GM18870 (cell line): Measurements from ENCODE around the gene MAD1L1.
"Not testable (repeated sequence)": the region's sequence is repeated elsewhere in the genome, so short reads cannot be mapped to it uniquely, and the experiment has no call there.

Experiments used
- ATAC-seq: cut with Tn5 transposase; IDR thresholded peaks from one replicate; pipeline ENCODE4 v1.9.1; 2021; ENCODE audit warnings: moderate library complexity; ENCODE audit not compliant: unreplicated experiment

The MAD1L1 gene

DNA sequence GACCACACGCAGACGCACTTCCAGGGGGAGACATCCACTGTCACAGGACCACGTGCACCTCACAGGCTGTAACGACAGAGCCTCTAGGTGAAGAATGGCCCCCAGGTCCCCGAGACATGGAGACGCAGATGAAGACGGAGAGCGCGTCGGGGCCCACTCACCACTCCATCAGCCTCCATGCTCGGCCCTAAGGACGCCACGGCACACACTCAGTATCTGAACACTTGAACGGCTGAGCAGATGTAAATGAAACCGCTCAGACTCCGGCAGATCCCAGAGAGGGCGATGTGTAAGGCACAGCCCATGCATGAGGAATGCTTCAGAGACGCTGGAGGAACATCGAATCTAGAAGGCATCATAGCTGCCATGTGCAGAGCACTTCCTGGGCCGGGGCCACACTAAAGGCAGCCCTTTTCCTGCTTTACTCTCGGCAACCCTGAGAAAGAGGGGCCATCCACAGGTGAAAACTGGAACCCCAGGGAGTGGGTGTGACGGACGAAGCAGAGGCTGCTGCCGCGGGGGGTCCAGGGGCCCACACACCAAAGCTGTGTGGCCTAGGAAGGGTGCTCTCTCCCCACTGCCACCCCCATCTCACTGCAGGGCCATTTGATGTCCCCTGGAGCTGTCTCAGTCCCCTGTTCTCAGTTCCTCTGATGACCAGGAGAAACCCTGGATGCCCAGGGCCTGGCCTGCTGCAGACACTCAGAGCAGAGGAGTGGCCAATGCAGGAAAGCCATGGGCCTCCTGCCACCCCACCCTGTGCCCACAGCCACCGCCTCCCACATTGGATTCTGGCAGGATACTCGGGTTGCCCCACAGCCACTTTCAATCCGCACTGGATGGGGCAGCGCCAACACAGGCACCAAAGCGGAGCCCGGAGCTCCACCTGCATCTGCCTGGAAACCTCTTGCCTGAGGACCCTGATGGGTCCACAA is 253.8 kb downstream of the MAD1L1 start:
- ATAC-seq = no peak

DNA sequence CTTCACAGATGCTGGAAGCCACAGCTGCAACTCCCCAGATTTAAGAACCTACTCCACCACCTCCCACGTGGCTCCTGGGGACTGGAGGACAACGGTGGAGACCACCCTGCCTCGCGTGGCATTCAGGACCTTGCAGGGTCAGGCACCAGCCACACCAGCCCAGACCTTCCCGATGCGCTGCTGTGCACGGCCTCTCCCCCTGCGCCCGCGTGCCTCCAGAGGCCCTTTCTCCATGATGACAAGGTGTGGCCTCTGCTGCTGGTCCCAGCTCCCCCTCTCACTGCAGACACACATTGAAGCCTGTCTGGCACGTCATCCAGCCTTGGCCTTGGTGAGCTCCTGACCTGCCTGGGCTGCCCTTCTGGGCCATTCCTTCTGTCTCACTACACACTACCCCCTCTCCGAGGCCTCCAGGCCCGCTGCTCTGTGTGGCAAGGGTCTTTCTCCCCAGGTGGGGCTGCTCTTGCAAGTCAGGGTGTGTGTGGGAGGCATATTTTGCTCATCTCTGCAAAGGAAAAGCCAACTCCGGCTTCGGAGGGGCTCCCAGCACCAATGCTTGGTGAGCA is 254.8 kb downstream of the MAD1L1 start:
- no peak for ATAC-seq

DNA sequence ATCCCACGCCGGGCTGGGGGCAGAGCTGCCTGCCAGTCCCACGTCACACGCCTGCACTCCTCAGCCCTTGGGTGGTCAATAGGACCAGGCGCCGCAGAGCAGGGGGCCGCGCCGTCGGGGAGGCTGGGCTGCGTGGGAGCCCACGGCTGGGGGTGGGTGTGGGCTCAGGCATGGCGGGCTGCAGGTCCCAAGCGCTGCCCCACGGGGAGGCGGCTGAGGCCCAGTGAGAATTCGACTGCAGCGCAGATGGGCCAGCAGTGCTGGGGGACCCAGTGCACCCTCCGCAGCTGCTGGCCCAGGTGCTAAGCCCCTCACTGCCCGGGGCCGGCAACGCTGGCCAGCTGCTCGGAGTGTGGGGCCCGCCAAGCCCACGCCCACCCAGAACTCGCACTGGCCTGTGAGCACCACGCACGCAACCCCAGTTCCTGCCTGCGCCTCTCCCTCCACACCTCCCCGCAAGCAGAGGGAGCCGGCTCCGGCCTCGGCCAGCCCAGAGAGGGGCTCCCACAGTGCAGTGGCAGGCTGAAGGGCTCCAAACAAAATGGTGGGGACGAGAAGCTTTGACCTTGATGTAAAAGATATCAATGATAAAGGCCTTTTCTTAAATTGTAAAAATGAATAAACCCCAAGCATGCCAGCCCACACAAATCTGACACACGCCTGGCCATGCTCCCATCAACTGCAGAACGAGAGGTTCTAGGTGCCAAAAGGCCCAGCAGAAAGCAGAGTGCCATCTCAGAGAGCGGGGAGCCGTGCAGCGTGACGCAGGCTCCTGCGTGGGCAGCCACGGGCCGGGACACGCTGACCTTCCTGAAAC is 255.5 kb downstream of the MAD1L1 start:
- no peak for ATAC-seq

DNA sequence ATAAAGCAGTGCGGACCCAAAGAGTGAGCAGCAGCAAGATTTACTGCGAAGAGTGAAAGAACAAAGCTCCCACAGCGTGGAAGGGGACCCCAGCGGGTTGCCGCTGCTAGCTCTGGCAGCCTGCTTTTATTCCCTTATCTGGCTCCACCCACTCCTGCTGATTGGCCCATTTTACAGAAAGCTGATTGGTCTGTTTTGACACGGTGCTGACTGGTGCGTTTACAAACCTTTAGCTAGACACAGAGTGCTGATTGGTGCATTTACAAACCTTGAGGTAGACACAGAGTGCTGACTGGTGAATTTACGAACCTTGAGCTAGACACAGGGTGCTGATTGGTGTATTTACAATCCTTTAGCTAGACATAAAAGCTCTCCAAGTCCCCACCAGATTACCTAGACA is 256.2 kb downstream of the MAD1L1 start:
- ATAC-seq = not testable (repeated sequence)

DNA sequence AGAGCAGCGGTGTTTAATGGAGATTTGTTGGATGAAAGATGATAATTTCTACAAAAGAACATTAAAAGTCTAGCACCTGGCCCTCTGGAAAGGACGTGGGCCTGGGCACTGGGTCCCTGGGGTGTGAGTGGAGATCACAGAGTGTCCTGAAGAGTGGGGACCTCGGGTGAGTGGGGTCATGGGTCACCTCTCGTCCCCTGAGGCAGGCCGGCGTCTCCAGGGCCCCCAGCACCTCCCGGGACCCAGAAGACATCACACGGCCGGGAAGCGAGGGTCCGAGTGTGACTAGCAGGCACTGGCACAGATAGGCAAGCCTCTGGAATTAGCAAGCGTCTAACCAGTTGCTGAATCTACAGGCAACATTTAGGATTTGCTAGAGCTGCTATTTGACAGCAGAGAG is 257.2 kb downstream of the MAD1L1 start:
- ATAC-seq = no peak

DNA sequence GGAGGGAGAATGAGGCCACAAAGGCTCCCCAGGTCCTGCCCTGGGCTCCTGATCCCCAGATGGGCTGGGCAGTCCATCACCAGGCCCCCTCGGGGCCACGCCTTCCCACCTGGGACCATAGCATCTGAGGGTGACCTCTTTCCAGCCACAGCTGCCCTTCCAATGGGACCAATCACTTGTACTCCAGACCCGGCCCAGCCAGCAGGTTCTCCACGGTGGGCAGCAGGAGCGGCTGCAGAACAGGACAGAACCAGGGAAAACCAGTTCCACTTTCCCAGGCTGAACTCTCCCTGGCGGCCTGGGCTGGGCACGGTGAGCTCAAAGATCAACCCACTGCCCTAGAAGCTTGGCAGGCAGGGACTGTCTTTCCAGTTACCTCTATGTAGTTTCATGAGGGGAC is 257.6 kb downstream of the MAD1L1 start:
- no peak for ATAC-seq

DNA sequence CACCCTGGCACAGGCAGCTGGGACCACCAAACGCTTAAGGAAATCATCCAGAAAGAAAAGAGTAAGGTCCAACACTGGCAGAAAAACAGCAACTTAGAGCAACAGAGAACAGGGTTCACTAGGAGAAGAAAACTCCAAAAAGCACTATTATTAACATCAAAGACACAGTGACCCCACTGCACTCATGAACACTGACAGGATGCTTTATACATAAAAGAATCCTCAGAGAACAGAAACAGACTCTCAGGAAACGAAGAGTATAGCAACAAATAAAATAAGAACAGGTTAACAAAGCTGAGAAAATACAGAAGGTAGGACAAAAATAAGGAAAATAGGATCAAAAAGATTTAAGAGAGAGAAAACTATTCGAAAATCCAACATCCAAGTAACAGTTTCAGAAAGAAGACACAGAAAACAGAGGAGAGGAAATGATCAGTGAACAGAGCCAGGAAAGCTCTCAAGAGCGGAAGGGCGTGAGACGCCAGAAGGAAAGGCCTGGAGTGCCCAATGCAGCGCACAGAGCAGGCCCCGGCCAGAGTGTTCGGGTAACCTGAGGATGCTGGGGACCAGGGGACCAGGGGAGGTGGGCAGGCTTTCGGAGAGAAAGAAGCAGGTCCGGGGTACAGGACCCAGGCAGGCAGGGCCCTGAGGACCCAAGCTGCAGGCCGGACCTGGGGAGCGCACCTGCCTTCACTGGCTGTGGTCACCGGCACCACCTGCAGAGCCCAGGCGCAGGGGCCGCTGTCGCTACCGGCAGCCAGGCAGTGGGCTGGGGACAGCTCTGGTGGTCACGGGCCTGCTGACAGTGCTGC is 258.2 kb downstream of the MAD1L1 start:
- ATAC-seq = no peak

DNA sequence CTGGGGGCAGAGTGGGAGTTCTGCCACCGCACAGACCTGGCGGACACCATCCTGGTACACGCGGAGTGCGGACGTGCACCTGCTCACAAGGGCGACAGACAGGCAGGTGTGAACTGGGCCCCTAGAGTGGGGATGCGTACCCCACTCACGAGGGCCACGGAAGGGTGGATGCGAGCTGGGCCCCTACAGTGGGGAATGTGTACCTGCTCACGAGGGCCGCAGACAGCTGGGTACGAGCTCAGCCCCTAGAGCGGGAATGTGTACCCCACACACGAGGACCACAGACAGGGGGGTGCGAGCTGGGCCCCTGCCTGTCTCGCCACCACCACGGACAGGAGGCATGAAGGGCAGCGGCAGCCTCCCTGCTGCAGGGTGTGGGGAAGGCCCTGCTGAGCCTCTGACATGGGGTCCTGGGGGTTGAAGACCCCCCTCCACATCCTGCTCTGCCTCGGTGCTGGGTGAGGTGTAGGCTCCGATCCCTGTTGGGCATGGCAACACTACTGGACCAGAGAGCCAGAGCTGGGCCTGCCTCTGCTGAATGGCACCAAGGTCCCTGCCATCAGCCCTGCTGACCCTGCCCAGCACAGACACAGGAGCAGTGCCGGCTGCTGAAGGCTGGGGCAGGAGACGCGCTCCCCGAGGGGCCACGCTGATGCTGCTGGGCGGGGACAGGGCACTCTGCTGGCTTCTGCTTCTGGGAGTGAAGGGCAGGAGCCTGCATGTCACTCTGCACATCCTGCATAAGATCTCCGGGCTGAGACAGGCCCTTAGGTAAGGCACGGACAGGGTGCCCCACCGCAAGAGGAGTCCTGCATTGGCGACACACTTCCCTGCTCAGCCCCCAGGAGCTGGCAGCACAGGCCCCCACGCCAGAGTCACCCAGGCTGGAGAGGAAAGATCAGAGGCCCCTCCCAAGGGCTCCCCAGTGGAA is 259.2 kb downstream of the MAD1L1 start:
- no peak for ATAC-seq

DNA sequence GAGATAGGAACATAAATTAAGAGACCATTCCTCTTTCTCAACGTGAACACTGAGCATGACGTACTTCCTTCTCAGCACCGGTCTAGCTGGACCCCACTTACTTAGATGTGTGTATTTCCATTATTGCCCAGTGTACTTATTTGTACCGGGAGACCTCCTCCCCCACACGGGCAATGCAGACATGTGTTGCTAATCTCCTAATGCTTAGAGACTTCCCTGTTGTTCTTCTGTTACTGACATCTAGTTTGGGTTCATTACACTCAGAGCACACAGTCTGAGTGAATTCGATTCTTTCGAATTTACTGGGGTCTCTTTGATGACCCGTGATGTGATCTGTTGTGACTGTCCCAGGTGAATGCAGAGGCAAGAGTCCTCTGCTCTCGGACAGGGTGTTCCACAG is 260.0 kb downstream of the MAD1L1 start:
- no peak for ATAC-seq

DNA sequence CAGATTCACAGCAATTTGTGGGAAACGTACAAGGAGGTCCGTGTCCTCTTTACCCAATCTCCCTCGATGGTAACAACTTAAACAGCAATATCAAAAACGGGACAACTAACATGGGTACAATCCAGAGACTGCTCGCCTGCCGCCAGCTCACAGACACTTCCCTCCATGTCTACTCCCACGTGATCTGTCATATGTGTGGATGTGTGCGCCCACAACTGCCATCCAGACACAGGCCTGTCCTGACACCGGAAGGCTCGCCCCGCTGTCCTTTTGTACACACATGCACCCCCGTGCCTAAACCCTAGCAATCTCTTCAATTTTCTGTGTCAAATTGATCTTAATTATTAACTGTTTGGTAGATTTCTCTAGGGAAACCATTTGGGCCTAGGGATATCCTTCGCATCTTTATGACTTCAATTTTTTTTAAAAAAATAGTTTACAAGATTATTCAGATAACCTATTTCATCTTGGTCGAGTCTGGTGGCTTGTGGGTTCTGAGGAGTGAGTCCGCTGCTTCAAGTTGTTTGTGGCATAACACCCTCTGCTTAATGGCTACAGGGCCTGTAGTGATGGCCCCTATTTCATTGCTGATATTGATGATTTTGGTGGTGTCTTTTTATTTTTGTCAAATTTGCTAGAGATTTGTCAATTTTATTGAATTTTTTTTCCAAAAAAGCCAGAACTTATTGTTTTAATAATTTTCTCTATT is 260.6 kb downstream of the MAD1L1 start:
- no peak for ATAC-seq

DNA sequence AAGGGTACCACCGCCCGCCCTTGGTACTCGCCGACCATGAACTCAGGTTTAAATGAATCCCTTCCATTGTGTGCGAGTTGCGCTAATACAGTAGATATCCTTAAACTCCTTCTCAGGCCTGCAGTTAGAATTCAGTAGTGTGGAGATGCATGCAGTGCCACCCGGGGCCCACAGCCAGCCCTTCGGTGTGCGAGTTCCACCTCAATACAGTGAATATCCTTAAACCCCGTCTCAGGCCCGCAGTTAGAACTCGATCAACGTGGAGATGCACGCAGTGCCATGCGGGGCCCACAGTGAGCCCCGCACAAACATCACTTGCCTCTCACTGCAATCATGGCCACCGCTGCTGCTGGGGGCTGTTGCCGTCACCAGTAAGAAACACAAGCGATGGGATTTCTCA is 261.9 kb downstream of the MAD1L1 start:
- ATAC-seq = no peak

DNA sequence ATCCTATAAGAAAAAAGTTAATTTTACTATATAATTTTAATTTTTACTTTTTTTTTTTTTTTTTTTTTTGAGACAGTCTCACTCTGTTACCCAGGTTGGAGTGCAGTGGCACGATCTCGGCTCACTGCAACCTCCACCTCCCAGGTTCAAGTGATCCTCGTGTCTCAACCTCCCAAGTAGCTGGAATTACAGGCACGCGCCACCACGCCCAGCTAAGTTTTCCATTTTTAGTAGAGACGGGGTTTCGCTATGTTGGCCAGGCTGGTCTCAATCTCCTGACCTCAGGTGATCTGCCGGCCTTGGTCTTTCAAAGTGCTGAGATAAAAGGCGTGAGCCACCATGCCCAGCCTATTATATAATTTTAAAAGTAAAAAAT is 262.5 kb downstream of the MAD1L1 start:
- not testable (repeated sequence) for ATAC-seq

DNA sequence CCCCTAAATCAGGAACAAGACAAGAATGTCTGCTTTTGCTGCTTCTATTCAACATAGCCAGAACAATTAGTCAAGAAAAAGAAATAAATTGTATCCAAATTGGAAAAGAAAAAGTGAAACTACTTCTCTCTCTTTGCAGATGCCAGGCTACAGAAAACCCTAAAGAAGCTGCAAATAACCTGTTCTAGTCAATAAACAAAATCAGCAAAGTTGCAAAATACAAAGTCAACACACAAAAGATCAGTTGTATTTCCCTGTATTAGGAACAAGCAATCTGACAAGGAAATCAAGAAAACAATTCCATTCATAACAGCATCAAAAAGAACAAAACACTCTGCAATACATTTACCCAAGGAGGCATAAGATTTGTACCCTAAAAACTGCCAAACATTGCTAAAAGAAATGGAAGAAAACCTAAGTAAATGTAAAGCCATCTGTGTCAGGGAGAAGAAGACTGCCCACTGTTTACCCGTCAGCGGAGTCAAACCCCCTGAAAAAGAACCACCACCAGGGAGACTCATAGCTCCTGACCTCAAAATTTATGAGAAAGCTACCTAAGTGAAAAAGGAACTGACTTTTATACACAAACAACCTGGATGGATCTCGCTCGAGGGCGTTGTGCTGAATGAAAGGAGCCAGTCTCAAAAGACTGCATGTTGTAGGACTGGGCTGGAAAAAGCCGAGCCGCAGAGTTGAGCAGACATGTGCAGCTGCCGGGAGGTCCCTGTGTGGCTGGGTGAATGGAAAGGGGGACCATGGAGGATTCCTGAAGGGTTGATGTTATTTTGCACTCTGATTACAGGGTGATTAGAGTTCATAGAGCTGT is 263.1 kb downstream of the MAD1L1 start:
- ATAC-seq = no peak

DNA sequence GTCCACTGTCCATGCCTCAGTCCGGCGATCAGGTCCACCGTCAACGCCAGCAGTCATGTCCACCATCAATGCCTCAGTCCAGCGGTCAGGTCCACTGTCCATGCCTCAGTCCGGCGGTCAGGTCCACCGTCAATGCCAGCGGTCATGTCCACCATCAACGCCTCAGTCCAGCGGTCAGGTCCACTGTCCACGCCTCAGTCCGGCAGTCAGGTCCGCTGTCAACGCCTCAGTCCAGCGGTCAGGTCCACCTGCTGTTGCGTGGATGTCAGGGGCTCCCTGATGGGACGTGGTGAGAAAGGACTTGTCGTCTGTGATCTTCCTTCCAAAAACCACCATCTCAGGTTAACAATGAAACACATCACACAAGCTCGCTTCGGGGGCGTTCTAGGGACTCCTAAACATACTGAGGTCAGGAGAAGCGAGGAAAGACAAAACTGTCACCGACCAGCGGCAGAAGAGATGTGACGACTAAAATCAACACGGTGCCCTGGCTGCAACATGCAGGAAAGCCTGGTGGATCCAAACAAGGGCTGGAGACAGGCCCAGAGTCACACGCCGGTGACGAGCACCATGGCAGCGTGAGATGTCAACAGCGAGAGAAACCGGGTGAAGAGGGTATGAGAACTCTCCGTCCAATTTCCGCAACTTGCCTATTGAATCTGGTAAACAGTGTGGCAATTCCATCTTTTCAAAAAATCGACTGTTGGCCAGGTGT is 264.2 kb downstream of the MAD1L1 start:
- ATAC-seq = no peak

DNA sequence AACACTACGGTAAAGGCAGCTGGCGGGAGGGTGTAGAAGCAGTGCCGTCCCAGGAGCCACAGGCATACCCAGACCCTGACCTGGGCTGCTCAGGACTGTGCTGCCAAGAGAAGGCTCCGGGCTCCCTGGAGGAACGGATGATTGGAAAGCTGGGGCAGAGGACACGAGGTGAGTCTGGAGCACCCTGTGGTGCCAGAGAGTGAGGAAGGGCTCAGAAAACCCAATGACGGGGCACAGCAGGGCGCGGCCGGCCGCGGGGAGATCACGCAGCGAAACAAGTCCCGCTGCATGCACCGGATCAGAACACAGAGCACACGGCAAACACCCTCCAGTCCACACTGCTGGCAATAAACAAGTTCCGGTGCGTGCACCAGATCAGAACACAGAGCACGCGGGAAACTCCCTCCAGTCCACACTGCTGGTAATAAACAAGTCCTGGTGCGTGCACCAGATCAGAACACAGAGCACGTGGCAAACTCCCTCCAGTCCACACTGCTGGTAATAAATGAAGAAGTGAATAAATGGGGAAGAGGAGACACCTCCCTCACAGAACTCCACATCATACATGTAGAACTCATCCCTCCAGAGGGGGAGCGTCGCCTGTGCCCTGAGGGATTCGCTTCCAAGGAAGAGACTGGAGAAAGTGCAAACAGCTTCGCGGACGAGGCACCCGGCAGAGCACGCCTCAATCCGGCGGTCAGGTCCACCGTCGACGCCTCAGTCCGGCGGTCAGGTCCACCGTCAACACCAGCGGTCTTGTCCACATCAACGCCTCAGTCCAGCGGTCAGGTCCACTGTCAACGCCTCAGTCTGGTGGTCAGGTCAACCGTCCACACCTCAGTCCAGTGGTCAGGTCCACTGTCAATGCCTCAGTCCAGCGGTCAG is 265.0 kb downstream of the MAD1L1 start:
- ATAC-seq = no peak

DNA sequence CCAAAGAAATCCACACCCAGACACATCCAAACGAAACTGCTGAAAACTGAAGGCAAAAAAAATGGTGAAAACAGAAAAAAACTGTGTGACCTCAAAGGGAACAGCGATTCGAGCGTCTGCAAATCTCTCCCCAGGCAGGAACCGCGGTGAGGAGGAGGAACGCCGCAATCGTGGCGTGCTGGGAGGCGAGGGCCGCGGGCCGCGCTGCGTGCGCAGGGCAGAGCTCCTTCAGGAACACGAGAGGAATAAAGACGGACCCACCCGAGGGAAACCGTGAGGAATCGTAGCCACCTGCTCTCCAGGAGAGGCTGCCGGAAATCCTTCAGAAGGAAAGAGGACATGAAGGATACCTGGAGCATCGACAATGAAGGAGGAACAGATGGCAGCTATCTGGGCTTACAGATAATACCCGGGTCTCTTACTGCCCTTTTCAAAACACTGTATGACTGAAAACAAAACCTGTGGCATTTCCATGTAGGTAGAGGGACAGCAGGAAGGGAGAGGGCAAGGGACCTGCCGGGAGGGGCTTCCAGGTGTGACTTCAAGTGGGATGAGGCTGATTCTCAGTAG is 266.0 kb downstream of the MAD1L1 start:
- ATAC-seq = no peak
